Left lung (tissue), 14 donors: ENCODE results near the gene HINFP. TPM values are rescaled to one million over a fixed set of nuclear protein-coding genes. Genes with fewer than 3 reads are reported as not detected.

Source experiments
- ATAC-seq: fragments of 200-7000 bp; cut with Tn5 transposase; one replicate; pipeline ENCODE4 v1.9.1; 2020; ENCODE audit warnings: moderate library complexity
- DNase-seq, 4 donors: peaks; one replicate each; pipeline ENCODE4 v3.0.0-alpha.2; 2013 to 2020
- H3K27ac ChIP-seq, 2 donors: fragments of 200-600 bp; sonication (generic) in 1 of 2; one replicate each; pipeline versions ENCODE4 v1.5.0 to v1.8.0; 2020 to 2021
- H3K27me3 ChIP-seq, 2 donors: fragments of 200-600 bp; sonication (generic) in 1 of 2; one replicate each; pipeline versions ENCODE4 v1.5.0 to v1.8.0; 2020 to 2021
- H3K36me3 ChIP-seq, 2 donors: fragments of 200-600 bp; sonication (generic) in 1 of 2; one replicate each; pipeline versions ENCODE4 v1.5.0 to v1.8.0; 2020 to 2021
- H3K4me1 ChIP-seq, 2 donors: fragments of 200-600 bp; one replicate each; pipeline ENCODE4 v1.8.0; 2021
- H3K4me3 ChIP-seq, 2 donors: fragments of 200-600 bp; sonication (generic) in 1 of 2; one replicate each; pipeline versions ENCODE4 v1.5.0 to v1.8.0; 2020 to 2021; ENCODE audit warnings: mild to moderate bottlenecking in 1 of 2
- H3K9me3 ChIP-seq, 2 donors: fragments of 200-600 bp; sonication (generic) in 1 of 2; one replicate each; pipeline versions ENCODE4 v1.5.0 to v1.8.0; 2020 to 2021
- CTCF ChIP-seq, 2 donors: fragments of 200-600 bp; sonication (generic) in 1 of 2; IDR thresholded peaks; one replicate each; pipeline versions ENCODE4 v1.5.0 to v1.8.0; 2021; ENCODE audit warnings: antibody characterized with exemption in 2 of 2
- intact Hi-C, 2 donors: fragments of 100-400 bp; cut with DNase I; formaldehyde crosslinking; loops; one replicate each; pipeline versions ENCODE4 v1.11.2 to v1.14.2; 2022
- long read RNA-seq, 12 donors: library from polyadenylated mRNA in 2 of 12; unstranded in 2 of 12; transcript quantifications; one replicate each; pipeline ENCODE4 v2.0.0 and lab custom pipeline, GENCODE V29; 2019 to 2026
- polyA plus RNA-seq, 6 donors: library from polyadenylated mRNA; unstranded; fragments of 120-200 nt; gene quantifications; one replicate each; pipeline ENCODE4 v1.2.1, GENCODE V29; 2013; ENCODE audit not compliant: insufficient read length in 6 of 6
- total RNA-seq, 2 donors: library from RNA; stranded (reverse); fragmentation: NEBNext Ultra II Directional; extraction: Animal tissue kit (Norgen Biotek cat#: 25700); gene quantifications; one replicate each; pipeline ENCODE4 v1.2.1, GENCODE V29; 2021
- donor health status: DM: no; HTN: yes; CAD: no.
- donor health status: DM: no; HTN: no; CAD: no.

Gene HINFP, protein sequence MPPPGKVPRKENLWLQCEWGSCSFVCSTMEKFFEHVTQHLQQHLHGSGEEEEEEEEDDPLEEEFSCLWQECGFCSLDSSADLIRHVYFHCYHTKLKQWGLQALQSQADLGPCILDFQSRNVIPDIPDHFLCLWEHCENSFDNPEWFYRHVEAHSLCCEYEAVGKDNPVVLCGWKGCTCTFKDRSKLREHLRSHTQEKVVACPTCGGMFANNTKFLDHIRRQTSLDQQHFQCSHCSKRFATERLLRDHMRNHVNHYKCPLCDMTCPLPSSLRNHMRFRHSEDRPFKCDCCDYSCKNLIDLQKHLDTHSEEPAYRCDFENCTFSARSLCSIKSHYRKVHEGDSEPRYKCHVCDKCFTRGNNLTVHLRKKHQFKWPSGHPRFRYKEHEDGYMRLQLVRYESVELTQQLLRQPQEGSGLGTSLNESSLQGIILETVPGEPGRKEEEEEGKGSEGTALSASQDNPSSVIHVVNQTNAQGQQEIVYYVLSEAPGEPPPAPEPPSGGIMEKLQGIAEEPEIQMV
- total RNA-seq (10 to 100 TPM; 21.6 to 22.2 TPM), polyA plus RNA-seq (10 to 100 TPM; 31.9 to 41.7 (median 39.2) TPM)
- long read RNA-seq, donor 1, partial matches to known transcripts: 0 of 4 reads
- long read RNA-seq, donor 1, other reads (novel, unspliced or antisense): 0 of 4 reads
- long read RNA-seq, donor 2, partial matches to known transcripts: 0 of 3 reads
- long read RNA-seq, donor 2, other reads (novel, unspliced or antisense): 0 of 3 reads
- long read RNA-seq, donor 3, partial matches to known transcripts: 0 of 6 reads
- long read RNA-seq, donor 3, other reads (novel, unspliced or antisense): 0 of 6 reads
- long read RNA-seq, donor 4, partial matches to known transcripts: 1 of 6 reads
- long read RNA-seq, donor 4, other reads (novel, unspliced or antisense): 4 of 6 reads
- long read RNA-seq, donor 5, partial matches to known transcripts: 5 of 6 reads
- long read RNA-seq, donor 5, other reads (novel, unspliced or antisense): 0 of 6 reads
- long read RNA-seq, donor 6, partial matches to known transcripts: 8 of 9 reads
- long read RNA-seq, donor 6, other reads (novel, unspliced or antisense): 0 of 9 reads
- long read RNA-seq, donor 7, partial matches to known transcripts: 0 of 3 reads
- long read RNA-seq, donor 7, other reads (novel, unspliced or antisense): 0 of 3 reads
- long read RNA-seq, donor 8, partial matches to known transcripts: 0 of 2 reads
- long read RNA-seq, donor 8, other reads (novel, unspliced or antisense): 0 of 2 reads
- long read RNA-seq, donor 9: 0 reads
- long read RNA-seq, donor 10, partial matches to known transcripts: 1 of 8 reads
- long read RNA-seq, donor 10, other reads (novel, unspliced or antisense): 6 of 8 reads
- long read RNA-seq, donor 11, partial matches to known transcripts: 0 of 2 reads
- long read RNA-seq, donor 11, other reads (novel, unspliced or antisense): 0 of 2 reads
- long read RNA-seq, donor 12, partial matches to known transcripts: 0 of 1 reads
- long read RNA-seq, donor 12, other reads (novel, unspliced or antisense): 0 of 1 reads

DNA sequence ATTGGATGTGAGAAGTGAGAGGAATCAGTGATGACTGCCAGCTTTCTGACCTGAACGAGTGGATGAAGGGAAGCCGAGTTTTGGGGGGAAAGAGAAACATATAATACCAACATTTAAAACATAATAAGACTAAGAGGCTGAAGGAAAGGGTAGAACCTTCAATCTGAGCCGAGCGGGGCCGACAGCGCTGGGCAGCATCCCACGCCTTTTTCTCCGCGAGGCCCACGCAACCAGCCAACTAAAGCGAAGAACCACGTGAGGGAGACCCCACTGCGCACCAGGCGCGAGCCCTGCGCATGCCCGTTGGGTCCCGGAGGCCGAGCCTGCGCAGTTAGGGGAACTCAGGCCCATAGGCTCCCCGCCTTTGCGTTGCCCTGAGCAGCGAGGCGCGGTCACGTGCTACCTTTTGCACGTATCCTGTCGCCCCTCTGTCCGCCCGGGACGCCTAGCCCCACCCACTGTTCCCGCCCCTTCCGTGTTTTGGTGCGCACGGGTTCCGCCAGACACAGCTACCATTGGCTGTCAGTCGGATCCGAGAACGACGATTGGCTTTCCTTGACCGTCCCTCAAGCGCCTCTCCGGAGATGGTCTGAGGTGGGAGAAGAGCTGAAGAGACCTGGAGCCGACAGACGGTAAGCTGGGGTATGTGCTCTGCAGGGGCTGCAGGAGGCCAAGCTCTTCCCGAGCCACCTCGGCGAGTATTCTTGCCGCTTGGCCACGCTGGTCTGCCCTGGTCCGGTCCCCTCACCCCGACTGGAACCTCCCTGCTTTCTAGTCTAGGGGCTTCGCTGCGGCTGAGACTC is at the start of gene HINFP:
Gene HINFP (plus strand): TSS at position 573 of the 803 bp plus-strand sequence. CDS start 5,365 bp downstream, outside the sequence.
- Histone ChIP-seq H3K4me3 (peak within 1 kb of the TSS; percentile 86 to 95), H3K36me3 (peaks cover 0 to 33% of the 10 kb centered on the region in 2 donors), H3K9me3 (no peaks in the 10 kb centered on the region), H3K27ac (peak within 1 kb of the TSS; percentile 55 to 92), H3K4me1 (peaks cover 11 to 35% of the 10 kb centered on the region in 2 donors), H3K27me3 (no peaks in the 10 kb centered on the region)
- DNase-seq: peak; percentile 98 to 100 (median 100)
- peak; percentile 99 for ATAC-seq
- TF ChIP-seq CTCF (IDR thresholded peaks at IDR 0.05): no peak
- intact Hi-C loops: no loop called here

DNA sequence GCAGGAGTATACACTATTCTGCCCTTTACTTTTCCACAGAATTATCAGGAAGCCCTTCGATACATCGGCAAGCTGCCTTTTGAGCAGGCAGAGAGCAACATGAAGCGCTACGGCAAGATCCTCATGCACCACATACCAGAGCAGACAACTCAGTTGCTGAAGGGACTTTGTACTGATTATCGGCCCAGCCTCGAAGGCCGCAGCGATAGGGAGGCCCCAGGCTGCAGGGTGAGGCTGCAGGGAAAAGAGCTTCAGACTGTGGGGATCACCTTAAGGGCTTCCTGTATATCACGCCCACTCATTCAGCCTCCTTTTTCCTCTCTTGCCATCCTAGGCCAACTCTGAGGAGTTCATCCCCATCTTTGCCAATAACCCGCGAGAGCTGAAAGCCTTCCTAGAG is 43.5 kb upstream of the HINFP start:
- ATAC-seq: no peak
- intact Hi-C loops: no loop called here

DNA sequence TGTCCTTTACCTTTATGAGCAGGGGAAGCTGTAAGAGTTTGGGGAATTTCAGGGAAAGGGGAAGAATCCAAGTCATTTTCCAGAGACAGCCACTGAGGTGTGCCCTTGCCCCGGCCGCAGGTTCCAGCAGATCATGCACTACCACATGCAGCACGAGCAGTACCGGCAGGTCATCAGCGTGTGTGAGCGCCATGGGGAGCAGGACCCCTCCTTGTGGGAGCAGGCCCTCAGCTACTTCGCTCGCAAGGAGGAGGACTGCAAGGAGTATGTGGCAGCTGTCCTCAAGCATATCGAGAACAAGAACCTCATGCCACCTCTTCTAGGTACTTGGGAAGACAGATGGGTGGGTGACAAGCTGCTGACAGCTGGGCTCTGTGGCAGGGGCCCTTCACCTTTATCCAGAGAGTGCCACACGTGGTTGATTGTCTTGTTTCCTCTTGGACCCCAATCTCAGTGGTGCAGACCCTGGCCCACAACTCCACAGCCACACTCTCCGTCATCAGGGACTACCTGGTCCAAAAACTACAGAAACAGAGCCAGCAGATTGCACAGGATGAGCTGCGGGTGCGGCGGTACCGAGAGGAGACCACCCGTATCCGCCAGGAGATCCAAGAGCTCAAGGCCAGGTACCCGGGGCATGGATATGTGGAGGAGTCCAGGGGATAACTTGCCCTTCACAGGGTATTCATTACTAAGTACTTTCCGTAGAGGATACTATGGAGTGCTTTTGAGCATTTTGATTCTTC is 42.5 kb upstream of the HINFP start:
- no peak for TF ChIP-seq CTCF (IDR thresholded peaks at IDR 0.05)
- no peak overlapping the region for H3K4me3 ChIP-seq
- intact Hi-C loops: no loop called here
- H3K36me3 ChIP-seq: peaks cover 0 to 90% of the 10 kb centered on the region in 2 donors
- no peak overlapping the region for H3K27ac ChIP-seq
- H3K4me1 ChIP-seq: peaks cover 0 to 13% of the 10 kb centered on the region in 2 donors
- no peak for DNase-seq
- H3K27me3 ChIP-seq: no peaks in the 10 kb centered on the region
- ATAC-seq: no peak
- H3K9me3 ChIP-seq: no peaks in the 10 kb centered on the region

More for the DNA sequence above, 43.5 kb upstream of the HINFP start:
- no peaks in the 10 kb centered on the region for H3K27me3 ChIP-seq
- DNase-seq: no peak
- no peak overlapping the region for H3K4me3 ChIP-seq
- TF ChIP-seq CTCF (IDR thresholded peaks at IDR 0.05): no peak
- H3K4me1 ChIP-seq: peaks cover 0 to 13% of the 10 kb centered on the region in 2 donors
- H3K9me3 ChIP-seq: no peaks in the 10 kb centered on the region
- no peak overlapping the region for H3K27ac ChIP-seq
- peaks cover 0 to 99% of the 10 kb centered on the region in 2 donors for H3K36me3 ChIP-seq
